Measurements from ENCODE around the gene PCDH9.

DNA sequence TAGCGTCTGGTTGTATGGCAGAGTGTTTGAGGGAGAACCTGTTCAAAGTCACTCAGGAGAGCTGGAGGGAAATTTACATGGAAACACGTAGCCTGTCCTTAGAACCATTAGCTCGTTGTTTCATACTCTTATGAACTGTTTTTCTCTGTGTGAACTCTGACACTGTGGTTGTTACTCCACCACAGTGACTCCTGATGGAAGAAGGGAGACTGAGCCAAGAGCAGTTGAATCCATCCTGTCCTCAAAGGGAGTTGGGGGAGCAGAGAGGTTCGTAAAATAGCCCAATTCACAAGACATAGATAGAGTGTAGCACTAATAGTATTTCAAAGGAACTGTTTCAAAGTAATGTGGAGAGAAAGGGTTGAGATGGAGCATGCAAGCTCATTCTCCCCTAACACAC, 964.8 kb downstream of the PCDH9 start:
- TF ChIP-seq, protein P1, sequence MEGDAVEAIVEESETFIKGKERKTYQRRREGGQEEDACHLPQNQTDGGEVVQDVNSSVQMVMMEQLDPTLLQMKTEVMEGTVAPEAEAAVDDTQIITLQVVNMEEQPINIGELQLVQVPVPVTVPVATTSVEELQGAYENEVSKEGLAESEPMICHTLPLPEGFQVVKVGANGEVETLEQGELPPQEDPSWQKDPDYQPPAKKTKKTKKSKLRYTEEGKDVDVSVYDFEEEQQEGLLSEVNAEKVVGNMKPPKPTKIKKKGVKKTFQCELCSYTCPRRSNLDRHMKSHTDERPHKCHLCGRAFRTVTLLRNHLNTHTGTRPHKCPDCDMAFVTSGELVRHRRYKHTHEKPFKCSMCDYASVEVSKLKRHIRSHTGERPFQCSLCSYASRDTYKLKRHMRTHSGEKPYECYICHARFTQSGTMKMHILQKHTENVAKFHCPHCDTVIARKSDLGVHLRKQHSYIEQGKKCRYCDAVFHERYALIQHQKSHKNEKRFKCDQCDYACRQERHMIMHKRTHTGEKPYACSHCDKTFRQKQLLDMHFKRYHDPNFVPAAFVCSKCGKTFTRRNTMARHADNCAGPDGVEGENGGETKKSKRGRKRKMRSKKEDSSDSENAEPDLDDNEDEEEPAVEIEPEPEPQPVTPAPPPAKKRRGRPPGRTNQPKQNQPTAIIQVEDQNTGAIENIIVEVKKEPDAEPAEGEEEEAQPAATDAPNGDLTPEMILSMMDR (conservative IDR thresholded peaks at IDR 0.05; ENCODE audit: low read depth in 2 of 2), result no peak
- TF ChIP-seq, protein P2, sequence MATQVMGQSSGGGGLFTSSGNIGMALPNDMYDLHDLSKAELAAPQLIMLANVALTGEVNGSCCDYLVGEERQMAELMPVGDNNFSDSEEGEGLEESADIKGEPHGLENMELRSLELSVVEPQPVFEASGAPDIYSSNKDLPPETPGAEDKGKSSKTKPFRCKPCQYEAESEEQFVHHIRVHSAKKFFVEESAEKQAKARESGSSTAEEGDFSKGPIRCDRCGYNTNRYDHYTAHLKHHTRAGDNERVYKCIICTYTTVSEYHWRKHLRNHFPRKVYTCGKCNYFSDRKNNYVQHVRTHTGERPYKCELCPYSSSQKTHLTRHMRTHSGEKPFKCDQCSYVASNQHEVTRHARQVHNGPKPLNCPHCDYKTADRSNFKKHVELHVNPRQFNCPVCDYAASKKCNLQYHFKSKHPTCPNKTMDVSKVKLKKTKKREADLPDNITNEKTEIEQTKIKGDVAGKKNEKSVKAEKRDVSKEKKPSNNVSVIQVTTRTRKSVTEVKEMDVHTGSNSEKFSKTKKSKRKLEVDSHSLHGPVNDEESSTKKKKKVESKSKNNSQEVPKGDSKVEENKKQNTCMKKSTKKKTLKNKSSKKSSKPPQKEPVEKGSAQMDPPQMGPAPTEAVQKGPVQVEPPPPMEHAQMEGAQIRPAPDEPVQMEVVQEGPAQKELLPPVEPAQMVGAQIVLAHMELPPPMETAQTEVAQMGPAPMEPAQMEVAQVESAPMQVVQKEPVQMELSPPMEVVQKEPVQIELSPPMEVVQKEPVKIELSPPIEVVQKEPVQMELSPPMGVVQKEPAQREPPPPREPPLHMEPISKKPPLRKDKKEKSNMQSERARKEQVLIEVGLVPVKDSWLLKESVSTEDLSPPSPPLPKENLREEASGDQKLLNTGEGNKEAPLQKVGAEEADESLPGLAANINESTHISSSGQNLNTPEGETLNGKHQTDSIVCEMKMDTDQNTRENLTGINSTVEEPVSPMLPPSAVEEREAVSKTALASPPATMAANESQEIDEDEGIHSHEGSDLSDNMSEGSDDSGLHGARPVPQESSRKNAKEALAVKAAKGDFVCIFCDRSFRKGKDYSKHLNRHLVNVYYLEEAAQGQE (IDR thresholded peaks at IDR 0.05; ENCODE audit: unreplicated experiment), result no peak
- TF ChIP-seq EZH2 (IDR thresholded peaks at IDR 0.05; ENCODE audit: low read depth, unreplicated experiment) (no peak), EZH2phosphoT487 (IDR thresholded peaks at IDR 0.05; ENCODE audit: unreplicated experiment) (no peak), JUNB (IDR thresholded peaks at IDR 0.05; ENCODE audit: unreplicated experiment) (no peak), POLR2AphosphoS5 (IDR thresholded peaks at IDR 0.05; ENCODE audit: low read depth) (no peak), STAT1 (IDR thresholded peaks at IDR 0.05; ENCODE audit: unreplicated experiment) (no peak), NANOG (IDR thresholded peaks at IDR 0.05; ENCODE audit: borderline replicate concordance) (no peak), CREB1 (CRISPR knock-in tag; IDR thresholded peaks at IDR 0.05; ENCODE audit: low read depth) (no peak)
- TF ChIP-seq, protein P3, sequence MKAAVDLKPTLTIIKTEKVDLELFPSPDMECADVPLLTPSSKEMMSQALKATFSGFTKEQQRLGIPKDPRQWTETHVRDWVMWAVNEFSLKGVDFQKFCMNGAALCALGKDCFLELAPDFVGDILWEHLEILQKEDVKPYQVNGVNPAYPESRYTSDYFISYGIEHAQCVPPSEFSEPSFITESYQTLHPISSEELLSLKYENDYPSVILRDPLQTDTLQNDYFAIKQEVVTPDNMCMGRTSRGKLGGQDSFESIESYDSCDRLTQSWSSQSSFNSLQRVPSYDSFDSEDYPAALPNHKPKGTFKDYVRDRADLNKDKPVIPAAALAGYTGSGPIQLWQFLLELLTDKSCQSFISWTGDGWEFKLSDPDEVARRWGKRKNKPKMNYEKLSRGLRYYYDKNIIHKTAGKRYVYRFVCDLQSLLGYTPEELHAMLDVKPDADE (IDR thresholded peaks at IDR 0.05), result no peak

Data from GM23338 (cell line).